Breast epithelium (tissue), 3 donors: ENCODE results near the gene ITM2B.

ENCODE experiments used
- CTCF ChIP-seq, 3 donors: fragments of 450-650 bp; IDR thresholded peaks; one replicate each; pipeline ENCODE4 v1.5.1; 2016 to 2017; ENCODE audit warnings: antibody characterized with exemption in 3 of 3, mild to moderate bottlenecking in 3 of 3, moderate library complexity in 3 of 3
- POLR2A ChIP-seq: fragments of 450-650 bp; IDR thresholded peaks from one replicate; pipeline ENCODE4 v1.6.1; 2016; ENCODE audit warnings: antibody characterized with exemption, mild to moderate bottlenecking, moderate library complexity
- POLR2AphosphoS5 ChIP-seq, 3 donors: sonication (generic); formaldehyde crosslinking; IDR thresholded peaks; one replicate each; pipeline ENCODE4 v1.6.1; 2017; ENCODE audit warnings: antibody characterized with exemption in 3 of 3

GRCh38 chr13:48311223-48311622 is 78.2 kb downstream of the ITM2B start:
- TF ChIP-seq CTCF (IDR thresholded peaks at IDR 0.05) (no peak), POLR2AphosphoS5 (IDR thresholded peaks at IDR 0.05) (no peak), POLR2A (no peak)
